Activated naive CD8-positive, alpha-beta T cell treated with anti-CD3 and anti-CD28 coated beads for 36 hours (primary cell): ENCODE measurements around the gene IGSF21. TPM values are rescaled to one million over a fixed set of nuclear protein-coding genes. Genes with fewer than 3 reads are reported as not detected.

Experiments used
- DNase-seq: peaks from one replicate; pipeline ENCODE4 v3.0.0; 2021
- H3K27ac Mint-ChIP-seq: one replicate; pipeline ENCODE4 v1.8.0; 2022; ENCODE audit warnings: mild to moderate bottlenecking, moderate library complexity, mixed read lengths
- H3K27me3 Mint-ChIP-seq: one replicate; pipeline ENCODE4 v1.8.0; 2022; ENCODE audit warnings: mild to moderate bottlenecking, mixed read lengths
- H3K36me3 Mint-ChIP-seq: one replicate; pipeline ENCODE4 v1.8.0; 2021; ENCODE audit warnings: mild to moderate bottlenecking, mixed read lengths
- H3K4me1 Mint-ChIP-seq: one replicate; pipeline ENCODE4 v1.8.0; 2021; ENCODE audit warnings: mixed read lengths
- H3K4me3 Mint-ChIP-seq: one replicate; pipeline ENCODE4 v1.8.0; 2022; ENCODE audit warnings: mild to moderate bottlenecking, moderate library complexity, mixed read lengths
- H3K9me3 Mint-ChIP-seq: one replicate; pipeline ENCODE4 v1.8.0; 2022; ENCODE audit warnings: mixed read lengths
- total RNA-seq, 2 experiments: library from RNA; stranded (reverse); gene quantifications; one replicate each; pipeline ENCODE4 v1.2.3, GENCODE V29; 2021

The IGSF21 gene
- total RNA-seq, 2 experiments from 2014 or later: not detected

DNA sequence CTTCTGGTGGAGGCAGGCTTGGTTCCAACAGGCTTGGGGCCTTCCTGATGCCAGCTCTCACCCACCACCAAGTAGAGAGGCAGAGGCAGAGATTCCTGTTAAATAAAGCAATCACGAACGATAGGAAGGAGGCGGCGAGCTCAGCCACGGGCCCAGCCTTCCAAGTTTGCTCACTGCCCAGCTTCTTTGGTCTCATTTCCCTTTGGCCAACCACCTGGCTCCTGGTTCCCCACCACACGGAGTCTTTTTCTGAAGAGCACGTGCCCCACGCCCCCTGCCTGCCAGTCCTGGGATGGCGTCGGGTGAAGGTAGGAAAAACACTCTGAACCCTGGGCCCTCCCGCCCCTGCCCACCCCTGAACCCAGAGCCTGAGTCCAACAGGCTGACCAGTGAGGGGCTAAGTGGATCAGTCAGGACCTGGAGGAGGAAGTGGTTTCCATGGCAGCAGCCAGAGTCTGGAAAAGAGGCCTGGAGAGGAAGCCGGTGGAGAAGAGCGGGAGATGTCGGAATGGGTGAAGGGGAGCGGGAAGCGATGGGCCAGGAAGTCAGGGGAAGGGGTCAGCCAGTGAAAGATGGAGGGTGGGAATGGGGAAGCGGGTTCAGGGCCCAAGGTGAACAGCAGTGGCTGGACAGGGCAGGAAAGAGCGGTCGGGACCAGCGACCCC lies 214.9 kb downstream of the IGSF21 start:
- DNase-seq: no peak
- no peak overlapping the region for H3K4me3 Mint-ChIP-seq
- no peaks in the 10 kb centered on the region for H3K4me1 Mint-ChIP-seq
- H3K36me3 Mint-ChIP-seq: no peaks in the 10 kb centered on the region
- H3K27me3 Mint-ChIP-seq: peaks cover 36% of the 10 kb centered on the region
- no peak overlapping the region for H3K27ac Mint-ChIP-seq
- no peaks in the 10 kb centered on the region for H3K9me3 Mint-ChIP-seq

DNA sequence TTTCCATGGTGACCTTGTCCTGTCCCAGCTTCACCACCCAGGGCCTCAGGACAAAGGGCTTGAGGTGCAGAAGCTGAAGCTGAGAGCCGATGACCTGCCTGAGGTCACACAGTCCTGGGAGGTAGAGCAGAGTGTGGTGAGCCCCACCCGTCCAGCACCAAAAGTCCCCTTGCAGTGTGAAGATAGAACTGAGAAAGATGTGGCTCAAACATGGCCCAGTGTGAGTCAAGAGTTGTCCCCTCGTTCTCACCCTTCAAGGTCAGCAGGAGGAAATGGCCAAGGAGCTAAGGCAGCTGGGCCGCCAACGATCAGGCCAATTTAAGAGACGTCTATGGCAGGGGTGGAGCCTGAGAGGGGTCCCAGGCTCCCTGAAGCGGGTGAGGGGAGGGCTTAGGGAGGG lies 215.7 kb downstream of the IGSF21 start:
- no peak overlapping the region for H3K27ac Mint-ChIP-seq
- H3K36me3 Mint-ChIP-seq: no peaks in the 10 kb centered on the region

DNA sequence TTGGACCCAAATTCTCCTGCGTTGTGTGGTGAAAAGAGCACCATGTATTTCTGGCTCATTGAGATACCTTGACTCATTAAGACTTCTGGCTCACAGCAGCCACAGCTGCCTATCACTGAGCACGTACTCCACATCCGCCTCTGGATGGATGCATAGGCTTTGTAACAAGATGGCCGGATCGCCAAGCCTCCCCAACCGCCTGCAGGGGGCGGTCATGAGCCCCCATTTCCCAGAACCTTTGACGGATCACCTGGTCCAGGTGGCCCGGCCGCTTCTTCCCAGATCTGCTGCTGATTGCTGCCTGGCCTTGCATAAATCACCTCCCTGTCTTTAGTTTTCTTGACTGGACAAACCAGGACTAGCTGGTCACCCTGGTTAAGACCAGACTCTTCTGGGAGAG lies 216.6 kb downstream of the IGSF21 start:
- peaks cover 36% of the 10 kb centered on the region for H3K27me3 Mint-ChIP-seq
- H3K4me3 Mint-ChIP-seq: no peak overlapping the region

More for the DNA sequence above, 215.7 kb downstream of the IGSF21 start:
- DNase-seq: no peak
- H3K4me1 Mint-ChIP-seq: no peaks in the 10 kb centered on the region
- H3K9me3 Mint-ChIP-seq: no peaks in the 10 kb centered on the region
- H3K4me3 Mint-ChIP-seq: no peak overlapping the region
- H3K27me3 Mint-ChIP-seq: peaks cover 36% of the 10 kb centered on the region

GRCh38 chr1:18325136-18325535 lies 217.5 kb downstream of the IGSF21 start:
- DNase-seq: no peak
- H3K36me3 Mint-ChIP-seq: no peaks in the 10 kb centered on the region
- H3K27ac Mint-ChIP-seq: no peak overlapping the region
- no peak overlapping the region for H3K4me3 Mint-ChIP-seq
- peaks cover 32% of the 10 kb centered on the region for H3K27me3 Mint-ChIP-seq
- H3K4me1 Mint-ChIP-seq: no peaks in the 10 kb centered on the region
- H3K9me3 Mint-ChIP-seq: no peaks in the 10 kb centered on the region

More for the DNA sequence above, 216.6 kb downstream of the IGSF21 start:
- Mint-ChIP-seq H3K27ac (no peak overlapping the region), H3K36me3 (no peaks in the 10 kb centered on the region), H3K4me1 (no peaks in the 10 kb centered on the region), H3K9me3 (no peaks in the 10 kb centered on the region)
- DNase-seq: no peak

DNA sequence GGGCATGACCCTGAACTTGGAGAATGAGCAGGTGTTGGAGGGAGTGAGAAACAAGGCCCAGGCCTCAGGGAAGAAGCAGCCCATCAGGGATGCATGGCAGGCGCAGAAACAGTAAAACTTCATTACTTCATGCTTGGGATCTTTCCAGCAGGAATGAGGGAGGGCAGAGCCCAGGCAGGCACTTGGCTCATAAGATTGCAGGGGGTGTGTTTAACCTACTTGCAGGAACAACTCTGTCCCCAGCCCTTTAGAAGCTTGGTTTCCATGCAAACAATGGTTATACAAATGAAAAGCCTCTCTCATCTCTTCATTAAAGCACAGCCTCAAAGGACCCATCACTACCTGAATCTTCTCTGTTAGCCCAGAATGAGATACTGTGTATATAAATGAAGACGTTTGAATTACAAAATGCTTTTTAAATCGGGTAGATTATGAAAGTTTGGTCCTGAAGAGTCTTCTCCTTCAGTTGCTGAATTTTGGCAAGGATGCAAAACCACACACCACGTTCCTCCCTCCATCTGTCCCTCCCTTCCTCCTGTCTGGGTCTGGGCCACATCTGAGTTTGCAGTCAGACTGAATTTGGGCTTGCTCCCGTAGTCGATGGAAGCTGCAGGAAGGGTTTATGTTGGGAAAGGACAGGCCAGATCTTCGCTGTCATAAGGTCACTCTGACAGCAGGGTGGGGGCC lies 218.8 kb downstream of the IGSF21 start:
- Mint-ChIP-seq H3K4me1 (no peaks in the 10 kb centered on the region), H3K27me3 (peaks cover 32% of the 10 kb centered on the region), H3K4me3 (no peak overlapping the region), H3K27ac (no peak overlapping the region), H3K9me3 (no peaks in the 10 kb centered on the region), H3K36me3 (no peaks in the 10 kb centered on the region)
- no peak for DNase-seq

DNA sequence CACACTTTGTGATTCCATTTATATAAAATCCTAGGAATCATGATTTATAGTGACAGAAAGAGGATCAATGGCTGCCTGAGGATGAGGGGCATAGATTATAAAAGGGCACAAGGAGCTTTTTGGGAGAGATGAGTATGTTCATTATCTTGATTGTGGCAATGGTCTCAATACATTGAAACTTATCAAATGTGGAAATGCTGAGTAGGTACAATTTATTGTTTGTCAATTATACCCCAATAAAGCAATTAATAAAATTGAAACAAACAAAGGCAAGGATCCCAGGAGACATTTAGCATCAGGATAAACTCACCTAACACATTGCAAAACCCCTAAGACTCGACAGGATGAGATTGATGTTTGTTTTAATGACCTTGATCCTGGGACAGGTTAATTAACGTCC lies 220.1 kb downstream of the IGSF21 start:
- Mint-ChIP-seq H3K36me3 (no peaks in the 10 kb centered on the region), H3K9me3 (no peaks in the 10 kb centered on the region), H3K4me3 (no peak overlapping the region), H3K27me3 (peaks cover 23% of the 10 kb centered on the region), H3K4me1 (no peaks in the 10 kb centered on the region), H3K27ac (no peak overlapping the region)
- no peak for DNase-seq

DNA sequence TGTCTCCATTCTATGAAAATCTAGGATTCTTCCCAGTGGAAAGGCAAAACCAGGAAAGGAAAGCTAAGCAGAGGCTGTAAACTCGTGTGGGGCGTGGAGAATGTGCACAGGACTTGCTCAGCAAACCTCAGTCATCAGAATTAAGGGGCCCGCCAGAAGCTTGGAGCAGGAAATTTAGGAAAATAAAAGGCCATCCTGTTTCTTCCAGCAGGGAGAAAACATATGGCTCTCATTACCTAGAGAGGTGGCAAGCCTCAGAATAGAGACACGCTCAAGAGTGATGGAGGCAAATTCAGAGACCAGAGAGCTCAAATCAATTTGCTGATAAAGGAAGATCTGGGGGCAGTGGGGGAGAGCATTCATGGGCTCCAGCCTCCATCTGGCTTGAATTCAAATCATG lies 221.2 kb downstream of the IGSF21 start:
- no peaks in the 10 kb centered on the region for H3K4me1 Mint-ChIP-seq
- H3K4me3 Mint-ChIP-seq: no peak overlapping the region
- no peak overlapping the region for H3K27ac Mint-ChIP-seq
- H3K9me3 Mint-ChIP-seq: no peaks in the 10 kb centered on the region
- no peak for DNase-seq
- H3K36me3 Mint-ChIP-seq: no peaks in the 10 kb centered on the region
- peaks cover 16% of the 10 kb centered on the region for H3K27me3 Mint-ChIP-seq

GRCh38 chr1:18329469-18330253 lies 222.1 kb downstream of the IGSF21 start:
- Mint-ChIP-seq H3K36me3 (no peaks in the 10 kb centered on the region), H3K27ac (no peak overlapping the region), H3K4me3 (no peak overlapping the region), H3K9me3 (no peaks in the 10 kb centered on the region), H3K4me1 (no peaks in the 10 kb centered on the region), H3K27me3 (peaks cover 10% of the 10 kb centered on the region)
- DNase-seq: no peak

GRCh38 chr1:18332576-18332975 lies 225.0 kb downstream of the IGSF21 start:
- Mint-ChIP-seq H3K36me3 (no peaks in the 10 kb centered on the region), H3K4me3 (no peak overlapping the region), H3K27me3 (peaks cover 4% of the 10 kb centered on the region), H3K27ac (no peak overlapping the region), H3K4me1 (no peaks in the 10 kb centered on the region), H3K9me3 (no peaks in the 10 kb centered on the region)
- DNase-seq: no peak

- H3K4me3 Mint-ChIP-seq: no peak overlapping the region
- no peaks in the 10 kb centered on the region for H3K9me3 Mint-ChIP-seq
- no peaks in the 10 kb centered on the region for H3K36me3 Mint-ChIP-seq
- H3K4me1 Mint-ChIP-seq: no peaks in the 10 kb centered on the region
- H3K27me3 Mint-ChIP-seq: peaks cover 4% of the 10 kb centered on the region
- no peak overlapping the region for H3K27ac Mint-ChIP-seq
- no peak for DNase-seq
Measured at GRCh38 chr1:18333220-18333619, 225.6 kb downstream of the IGSF21 start.

- H3K9me3 Mint-ChIP-seq: no peaks in the 10 kb centered on the region
Measured at GRCh38 chr1:18336801-18337200, 229.2 kb downstream of the IGSF21 start.

DNA sequence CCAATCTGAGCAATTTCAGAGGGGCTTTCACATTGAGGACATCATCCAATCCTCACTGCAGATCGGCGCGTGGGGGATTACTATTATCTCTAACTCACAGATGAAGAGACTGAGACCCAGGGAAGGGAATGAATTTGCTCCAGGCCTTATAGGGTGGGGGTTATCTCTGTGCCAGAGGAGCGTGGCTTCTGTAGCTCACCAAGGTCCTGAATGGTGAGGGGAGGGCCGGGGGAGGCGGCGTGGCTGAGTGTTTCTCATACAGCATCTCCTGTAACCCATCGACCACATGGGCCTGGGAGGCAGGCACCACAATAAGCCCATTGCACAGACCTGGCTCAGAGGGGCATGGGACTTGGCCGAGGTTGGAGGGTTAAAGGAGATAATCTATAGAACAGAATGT lies 230.2 kb downstream of the IGSF21 start:
- H3K27ac Mint-ChIP-seq: no peak overlapping the region
- H3K9me3 Mint-ChIP-seq: no peaks in the 10 kb centered on the region
- no peak overlapping the region for H3K4me3 Mint-ChIP-seq
- H3K36me3 Mint-ChIP-seq: no peaks in the 10 kb centered on the region
- no peaks in the 10 kb centered on the region for H3K4me1 Mint-ChIP-seq
- no peak for DNase-seq
- H3K27me3 Mint-ChIP-seq: peaks cover 14% of the 10 kb centered on the region

More at GRCh38 chr1:18336801-18337200, 229.2 kb downstream of the IGSF21 start:
- H3K36me3 Mint-ChIP-seq: no peaks in the 10 kb centered on the region
- H3K4me3 Mint-ChIP-seq: no peak overlapping the region
- H3K27ac Mint-ChIP-seq: no peak overlapping the region
- DNase-seq: no peak
- H3K4me1 Mint-ChIP-seq: no peaks in the 10 kb centered on the region
- peaks cover 13% of the 10 kb centered on the region for H3K27me3 Mint-ChIP-seq

DNA sequence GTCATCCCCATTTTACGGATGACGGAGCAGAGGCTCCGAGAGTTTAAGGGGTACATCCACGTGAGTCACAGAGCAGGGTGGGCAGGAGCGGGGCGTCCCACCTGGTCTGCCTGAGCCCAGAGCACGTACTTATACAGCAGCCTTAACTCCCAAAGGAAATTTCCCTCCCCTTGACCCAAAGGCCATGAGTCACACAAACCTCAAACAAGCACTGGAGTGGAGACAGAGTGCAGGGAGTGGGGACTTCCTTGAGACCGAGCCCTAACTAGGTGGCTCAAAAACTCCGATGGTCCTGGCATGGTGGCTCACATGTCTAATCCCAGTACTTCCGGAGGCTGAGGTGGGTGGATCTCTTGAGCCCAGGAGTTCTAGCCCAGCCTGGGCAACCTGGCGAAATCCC lies 231.6 kb downstream of the IGSF21 start:
- H3K27ac Mint-ChIP-seq: no peak overlapping the region
- H3K4me3 Mint-ChIP-seq: no peak overlapping the region
- DNase-seq: no peak
- no peaks in the 10 kb centered on the region for H3K9me3 Mint-ChIP-seq
- no peaks in the 10 kb centered on the region for H3K36me3 Mint-ChIP-seq
- peaks cover 13% of the 10 kb centered on the region for H3K27me3 Mint-ChIP-seq
- no peaks in the 10 kb centered on the region for H3K4me1 Mint-ChIP-seq

- Mint-ChIP-seq H3K27me3 (peaks cover 13% of the 10 kb centered on the region), H3K9me3 (no peaks in the 10 kb centered on the region), H3K4me3 (no peak overlapping the region), H3K27ac (no peak overlapping the region), H3K36me3 (no peaks in the 10 kb centered on the region), H3K4me1 (no peaks in the 10 kb centered on the region)
- DNase-seq: no peak
Measured at GRCh38 chr1:18340158-18340764, 232.7 kb downstream of the IGSF21 start.

GRCh38 chr1:18340787-18341186 lies 233.2 kb downstream of the IGSF21 start:
- Mint-ChIP-seq H3K36me3 (no peaks in the 10 kb centered on the region), H3K27ac (no peak overlapping the region), H3K27me3 (peaks cover 13% of the 10 kb centered on the region), H3K9me3 (no peaks in the 10 kb centered on the region), H3K4me3 (no peak overlapping the region), H3K4me1 (no peaks in the 10 kb centered on the region)
- no peak for DNase-seq
